GM19463 (cell line): ENCODE results near the gene PCDHGB3.
A peak's percentile ranks its signal among the peaks of the same experiment; 100 is the strongest.
"Not testable (repeated sequence)": the region's sequence is repeated elsewhere in the genome, so short reads cannot be mapped to it uniquely, and the experiment has no call there.

Experiments used
- ATAC-seq: cut with Tn5 transposase; IDR thresholded peaks from one replicate; pipeline ENCODE4 v1.9.1; 2021; ENCODE audit warnings: mild to moderate bottlenecking, moderate library complexity; ENCODE audit not compliant: unreplicated experiment

The PCDHGB3 gene

GRCh38 chr5:141389153-141390042 lies 19.4 kb downstream of the PCDHGB3 start:
- ATAC-seq = no peak

GRCh38 chr5:141392429-141393198 lies 22.6 kb downstream of the PCDHGB3 start, which contains the start of gene PCDHGA8:
TSS of gene PCDHGA8 (plus strand) at chr5:141392633. CDS start at chr5:141392814, 181 bp downstream.
- ATAC-seq = no peak

GRCh38 chr5:141393267-141393666 lies 23.2 kb downstream of the PCDHGB3 start:
- ATAC-seq = no peak

GRCh38 chr5:141394401-141395187 lies 24.6 kb downstream of the PCDHGB3 start:
- not testable (repeated sequence) for ATAC-seq

- ATAC-seq = peak; percentile 99
Measured at GRCh38 chr5:141397756-141398551, 27.9 kb downstream of the PCDHGB3 start, which contains the start of gene PCDHGB5. TSS of gene PCDHGB5 (plus strand) at chr5:141397947. CDS start at chr5:141398128, 181 bp downstream.

GRCh38 chr5:141398608-141399007 lies 28.6 kb downstream of the PCDHGB3 start:
- ATAC-seq = no peak

- ATAC-seq = no peak
Measured at GRCh38 chr5:141399555-141400258, 29.7 kb downstream of the PCDHGB3 start.

- no peak for ATAC-seq
Measured at GRCh38 chr5:141402553-141403243, 32.7 kb downstream of the PCDHGB3 start, which contains the start of gene PCDHGA9. TSS of gene PCDHGA9 (plus strand) at chr5:141402778. CDS start at chr5:141402953, 175 bp downstream.

- no peak for ATAC-seq
Measured at GRCh38 chr5:141403387-141403786, 33.3 kb downstream of the PCDHGB3 start.

GRCh38 chr5:141407790-141408505 lies 37.9 kb downstream of the PCDHGB3 start, which contains the start of gene PCDHGB6:
TSS of gene PCDHGB6 (plus strand) at chr5:141408021. CDS start at chr5:141408203, 182 bp downstream.
- ATAC-seq = peak; percentile 85

GRCh38 chr5:141409598-141410306 lies 39.7 kb downstream of the PCDHGB3 start:
- no peak for ATAC-seq

- no peak for ATAC-seq
Measured at GRCh38 chr5:141411575-141411974, 41.5 kb downstream of the PCDHGB3 start.

GRCh38 chr5:141412854-141413539 lies 43.0 kb downstream of the PCDHGB3 start, which contains the start of gene PCDHGA10:
TSS of gene PCDHGA10 (plus strand) at chr5:141412987. CDS start at chr5:141413176, 189 bp downstream.
- ATAC-seq = peak; percentile 71

- no peak for ATAC-seq
Measured at GRCh38 chr5:141413540-141414069, 43.6 kb downstream of the PCDHGB3 start.

- ATAC-seq = not testable (repeated sequence)
Measured at GRCh38 chr5:141414548-141415274, 44.7 kb downstream of the PCDHGB3 start.

GRCh38 chr5:141415275-141415618 lies 45.2 kb downstream of the PCDHGB3 start:
- ATAC-seq = not testable (repeated sequence)
